K562 (cell line): Measurements from ENCODE around the gene PPP1R14B. TPM values are rescaled to one million over a fixed set of nuclear protein-coding genes. Genes with fewer than 3 reads are reported as not detected.

Experiments used
- ARNT ChIP-seq, 2 experiments: fragments of 450-650 bp; IDR thresholded peaks; 2 replicates each; pipeline ENCODE4 v1.6.1; 2016; ENCODE audit warnings: mild to moderate bottlenecking in 1 of 2
- CGGBP1 ChIP-seq: fragments of 250-450 bp; sonication (Bioruptor Pico); IDR thresholded peaks from 2 replicates; pipeline ENCODE4 v1.9.0; 2021; ENCODE audit warnings: mild to moderate bottlenecking
- ETS2 ChIP-seq: IDR thresholded peaks from 2 replicates; pipeline ENCODE4 v1.6.1; 2016; ENCODE audit warnings: borderline replicate concordance, missing genetic modification characterization, mild to moderate bottlenecking, moderate library complexity, missing compliant biosample characterization; ENCODE audit not compliant: poor library complexity, severe bottlenecking
- ILK ChIP-seq: fragments of 450-650 bp; IDR thresholded peaks from 2 replicates; pipeline ENCODE4 v1.6.1; 2016; ENCODE audit warnings: missing genetic modification characterization, low read depth, mild to moderate bottlenecking, missing compliant biosample characterization, moderate library complexity, borderline replicate concordance
- MED1 ChIP-seq: sonication (generic); formaldehyde crosslinking; IDR thresholded peaks from 2 replicates; pipeline ENCODE4 v1.8.1; 2023; ENCODE audit warnings: missing genetic modification reagents, borderline replicate concordance
- MXI1 ChIP-seq: IDR thresholded peaks from 2 replicates; pipeline ENCODE4 v1.6.1; 2011; ENCODE audit warnings: low read depth, mild to moderate bottlenecking, improper control_type of control experiment, low read length
- PYGO2 ChIP-seq: fragments of 450-650 bp; IDR thresholded peaks from 2 replicates; pipeline ENCODE4 v1.6.1; 2016; ENCODE audit warnings: mild to moderate bottlenecking, missing genetic modification characterization, moderate library complexity, missing compliant biosample characterization
- REST ChIP-seq, 2 experiments: fragments of 450-650 bp; formaldehyde crosslinking in 1 of 2; IDR thresholded peaks; 2 replicates each; pipeline versions ENCODE4 v1.4.0 to v1.6.1; 2014 to 2020; ENCODE audit warnings: mild to moderate bottlenecking in 2 of 2, borderline replicate concordance in 1 of 2, low read depth in 1 of 2
- SIN3A ChIP-seq, 2 experiments: fragments of 150-350 bp in 1 of 2; IDR thresholded peaks; 2 replicates each; pipeline ENCODE4 v1.6.1; 2011 to 2016; ENCODE audit warnings: borderline replicate concordance in 2 of 2, low read depth in 2 of 2, low read length in 2 of 2, mild to moderate bottlenecking in 2 of 2, moderate library complexity in 2 of 2; ENCODE audit not compliant: control insufficient read depth in 1 of 2
- SPI1 ChIP-seq: IDR thresholded peaks from 2 replicates; pipeline ENCODE4 v1.6.1; 2011; ENCODE audit warnings: low read depth, low read length, control low read depth, borderline replicate concordance
- SREBF1 ChIP-seq: fragments of 150-350 bp; IDR thresholded peaks from 2 replicates; pipeline ENCODE4 v1.6.1; 2014; ENCODE audit warnings: antibody characterized with exemption, low read depth, low read length, borderline replicate concordance
- SREBF2 ChIP-seq: sonication (generic); formaldehyde crosslinking; IDR thresholded peaks from 2 replicates; pipeline ENCODE4 v1.4.0; 2020; ENCODE audit warnings: mild to moderate bottlenecking, missing genetic modification reagents
- UBTF ChIP-seq, 2 experiments: IDR thresholded peaks; 2 replicates each; pipeline ENCODE4 v1.6.1; 2012; ENCODE audit warnings: improper control_type of control experiment in 2 of 2, low read depth in 2 of 2, low read length in 2 of 2, borderline replicate concordance in 1 of 2
- ZC3H4 ChIP-seq: sonication (generic); formaldehyde crosslinking; IDR thresholded peaks from 2 replicates; pipeline ENCODE4 v1.9.0; 2021; ENCODE audit warnings: missing genetic modification reagents, borderline replicate concordance
- ZNF224 ChIP-seq: sonication (generic); formaldehyde crosslinking; IDR thresholded peaks from 2 replicates; pipeline ENCODE4 v1.8.0; 2022; ENCODE audit warnings: mild to moderate bottlenecking, missing genetic modification reagents
- ZNF23 ChIP-seq: fragments of 250-450 bp; sonication (Bioruptor Pico); IDR thresholded peaks from 2 replicates; pipeline ENCODE4 v1.4.0; 2020; ENCODE audit warnings: mild to moderate bottlenecking
- polyA plus RNA-seq, 8 experiments: library from polyadenylated mRNA; depleted of rRNA in 4 of 8; stranded (reverse) in 5 of 8; unstranded in 3 of 8; fragments of >200 nt; fragmentation: Nextera tagmentation in 2 of 8; fragmentation: Illumina TruSeq in 1 of 8; extraction: Ambion mirVana in 2 of 8; extraction: Trizol in 1 of 8; gene quantifications; 2 replicates each; pipeline versions ENCODE4 v1.2.1 to v1.2.3, GENCODE V29; 2011 to 2014; ENCODE audit warnings: inconsistent platforms in 1 of 8, missing spikeins in 1 of 8
- total RNA-seq, 7 experiments: library from RNA; depleted of rRNA in 6 of 7; stranded (reverse); fragments of >200 nt in 6 of 7; fragmentation: Illumina TruSeq in 2 of 7; extraction: Trizol in 2 of 7; gene quantifications; 2 replicates each; pipeline versions ENCODE4 v1.2.1 to v1.2.3, GENCODE V29; 2011 to 2021; ENCODE audit warnings: low replicate concordance in 1 of 7

Gene PPP1R14B
- total and polyA plus RNA-seq, 9 of the 15 experiments (the other 6 are each of a cell fraction or from before 2014, with no cell fraction given) = 7.7 to 566 (median 212) TPM

GRCh38 chr11:64268893-64269539 lies 22.3 kb upstream of the PPP1R14B start (continued):
- TF ChIP-seq UBTF (IDR thresholded peaks at IDR 0.05; ENCODE audit: borderline replicate concordance in 1 of 2, low read depth in 2 of 2, low read length in 2 of 2) (no peak), MXI1 (no peak), SIN3A (IDR thresholded peaks at IDR 0.05; ENCODE audit: borderline replicate concordance in 2 of 2, control insufficient read depth in 1 of 2, low read depth in 2 of 2, low read length in 2 of 2) (no peak), SPI1 (no peak), PYGO2 (tag) (no peak), SREBF1 (no peak), ZNF224 (CRISPR knock-in tag) (no peak), MED1 (no peak), ZC3H4 (peak; percentile 33; the same call in 1 of the 2 replicates), ARNT (IDR thresholded peaks at IDR 0.05) (peak in 1 of 2 experiments; percentile 72; a peak in 1 of 4 replicates), CGGBP1 (CRISPR knock-in tag) (no peak), REST (IDR thresholded peaks at IDR 0.05; ENCODE audit: borderline replicate concordance) (no peak), REST (CRISPR knock-in tag; IDR thresholded peaks at IDR 0.05; ENCODE audit: low read depth) (peak; percentile 12; the same call in 1 of the 2 replicates), ETS2 (tag) (no peak), SREBF2 (CRISPR knock-in tag) (no peak), ZNF23 (CRISPR knock-in tag) (no peak), ILK (tag) (no peak)
